Measurements from ENCODE around the gene BRPF1.
A peak's percentile ranks its signal among the peaks of the same experiment; 100 is the strongest.

Gene BRPF1, protein sequence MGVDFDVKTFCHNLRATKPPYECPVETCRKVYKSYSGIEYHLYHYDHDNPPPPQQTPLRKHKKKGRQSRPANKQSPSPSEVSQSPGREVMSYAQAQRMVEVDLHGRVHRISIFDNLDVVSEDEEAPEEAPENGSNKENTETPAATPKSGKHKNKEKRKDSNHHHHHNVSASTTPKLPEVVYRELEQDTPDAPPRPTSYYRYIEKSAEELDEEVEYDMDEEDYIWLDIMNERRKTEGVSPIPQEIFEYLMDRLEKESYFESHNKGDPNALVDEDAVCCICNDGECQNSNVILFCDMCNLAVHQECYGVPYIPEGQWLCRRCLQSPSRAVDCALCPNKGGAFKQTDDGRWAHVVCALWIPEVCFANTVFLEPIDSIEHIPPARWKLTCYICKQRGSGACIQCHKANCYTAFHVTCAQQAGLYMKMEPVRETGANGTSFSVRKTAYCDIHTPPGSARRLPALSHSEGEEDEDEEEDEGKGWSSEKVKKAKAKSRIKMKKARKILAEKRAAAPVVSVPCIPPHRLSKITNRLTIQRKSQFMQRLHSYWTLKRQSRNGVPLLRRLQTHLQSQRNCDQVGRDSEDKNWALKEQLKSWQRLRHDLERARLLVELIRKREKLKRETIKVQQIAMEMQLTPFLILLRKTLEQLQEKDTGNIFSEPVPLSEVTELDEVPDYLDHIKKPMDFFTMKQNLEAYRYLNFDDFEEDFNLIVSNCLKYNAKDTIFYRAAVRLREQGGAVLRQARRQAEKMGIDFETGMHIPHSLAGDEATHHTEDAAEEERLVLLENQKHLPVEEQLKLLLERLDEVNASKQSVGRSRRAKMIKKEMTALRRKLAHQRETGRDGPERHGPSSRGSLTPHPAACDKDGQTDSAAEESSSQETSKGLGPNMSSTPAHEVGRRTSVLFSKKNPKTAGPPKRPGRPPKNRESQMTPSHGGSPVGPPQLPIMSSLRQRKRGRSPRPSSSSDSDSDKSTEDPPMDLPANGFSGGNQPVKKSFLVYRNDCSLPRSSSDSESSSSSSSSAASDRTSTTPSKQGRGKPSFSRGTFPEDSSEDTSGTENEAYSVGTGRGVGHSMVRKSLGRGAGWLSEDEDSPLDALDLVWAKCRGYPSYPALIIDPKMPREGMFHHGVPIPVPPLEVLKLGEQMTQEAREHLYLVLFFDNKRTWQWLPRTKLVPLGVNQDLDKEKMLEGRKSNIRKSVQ (N-terminal part only)

DNA sequence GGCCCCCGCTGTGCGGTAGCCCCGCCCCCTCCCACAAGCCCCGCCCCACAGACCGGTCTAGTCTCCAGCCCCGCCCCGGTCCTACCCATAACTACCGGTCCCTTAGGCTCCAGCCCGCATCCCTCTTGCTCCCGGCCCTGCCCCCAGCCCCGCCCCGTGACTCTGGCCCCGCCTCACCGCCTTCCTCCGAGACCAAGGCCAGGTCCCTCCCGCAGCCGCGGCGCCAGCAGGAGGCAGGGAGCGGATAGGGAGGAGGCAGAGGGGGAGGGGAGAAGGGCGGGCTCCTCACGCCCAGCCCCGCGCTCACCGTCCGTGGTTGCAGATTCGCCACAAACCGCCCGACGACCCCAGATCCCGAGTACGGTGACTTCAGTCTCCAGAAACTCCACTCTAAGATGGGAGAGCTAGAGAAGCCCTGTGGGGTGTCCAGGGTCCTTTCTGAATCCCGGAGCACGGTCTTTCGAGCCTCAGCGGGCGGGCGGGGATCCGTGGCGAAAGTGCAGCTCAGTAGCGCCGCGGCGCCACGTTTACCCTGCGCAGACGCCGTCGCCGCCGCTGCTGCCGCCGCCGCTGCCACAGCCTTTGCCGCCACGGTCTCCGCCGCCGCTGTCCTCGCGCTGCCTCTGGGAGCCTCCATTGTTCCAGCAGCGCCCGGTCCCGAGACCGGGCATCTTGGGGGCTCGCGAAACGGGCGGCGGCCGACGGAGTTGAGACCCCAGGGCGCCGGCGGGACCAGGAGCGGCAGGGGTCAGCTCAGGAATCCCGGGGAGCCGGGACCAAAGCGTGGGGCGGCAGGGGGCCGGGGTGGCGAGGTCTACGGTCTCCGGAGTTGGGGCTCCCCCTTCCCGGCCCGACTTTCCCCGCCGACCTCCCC, at the start of gene BRPF1:
Gene BRPF1 (plus strand): TSS at position 530 of the 874 bp plus-strand sequence. CDS start 2,406 bp downstream, outside the sequence.
- TF ChIP-seq, protein P1, sequence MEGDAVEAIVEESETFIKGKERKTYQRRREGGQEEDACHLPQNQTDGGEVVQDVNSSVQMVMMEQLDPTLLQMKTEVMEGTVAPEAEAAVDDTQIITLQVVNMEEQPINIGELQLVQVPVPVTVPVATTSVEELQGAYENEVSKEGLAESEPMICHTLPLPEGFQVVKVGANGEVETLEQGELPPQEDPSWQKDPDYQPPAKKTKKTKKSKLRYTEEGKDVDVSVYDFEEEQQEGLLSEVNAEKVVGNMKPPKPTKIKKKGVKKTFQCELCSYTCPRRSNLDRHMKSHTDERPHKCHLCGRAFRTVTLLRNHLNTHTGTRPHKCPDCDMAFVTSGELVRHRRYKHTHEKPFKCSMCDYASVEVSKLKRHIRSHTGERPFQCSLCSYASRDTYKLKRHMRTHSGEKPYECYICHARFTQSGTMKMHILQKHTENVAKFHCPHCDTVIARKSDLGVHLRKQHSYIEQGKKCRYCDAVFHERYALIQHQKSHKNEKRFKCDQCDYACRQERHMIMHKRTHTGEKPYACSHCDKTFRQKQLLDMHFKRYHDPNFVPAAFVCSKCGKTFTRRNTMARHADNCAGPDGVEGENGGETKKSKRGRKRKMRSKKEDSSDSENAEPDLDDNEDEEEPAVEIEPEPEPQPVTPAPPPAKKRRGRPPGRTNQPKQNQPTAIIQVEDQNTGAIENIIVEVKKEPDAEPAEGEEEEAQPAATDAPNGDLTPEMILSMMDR (IDR thresholded peaks at IDR 0.05; ENCODE audit: low read depth, low read length) = no peak
- DNase-seq = peak; percentile 99
- peak within 1 kb of the TSS; percentile 99 for H3K27ac ChIP-seq

DNA sequence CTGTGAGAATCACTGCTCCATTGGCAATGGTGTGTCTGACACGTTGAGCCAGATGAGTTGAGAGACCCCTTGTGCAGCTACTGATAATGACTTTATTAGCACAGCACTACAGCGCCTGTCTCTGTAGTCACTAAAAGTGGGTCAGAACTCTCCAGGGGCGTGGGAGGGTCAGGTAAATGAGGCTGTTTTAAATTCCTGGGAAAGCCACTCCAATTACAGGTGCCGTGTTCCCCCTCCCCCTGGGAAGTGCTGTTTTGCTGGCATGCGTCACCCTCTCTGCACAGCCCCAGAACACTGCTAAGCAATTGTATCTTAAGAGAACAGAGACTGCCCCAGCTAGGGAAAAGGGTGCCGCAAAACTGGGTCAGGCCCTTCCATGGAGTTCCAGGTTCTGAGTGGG, 49.4 kb upstream of the BRPF1 start:
- Histone ChIP-seq H3K27ac (no peak overlapping the region), H3K27me3 (ENCODE audit: insufficient read depth, low read depth, severe bottlenecking) (no peaks in the 10 kb centered on the region), H3K4me3 (ENCODE audit: low read depth, low read length) (no peak overlapping the region), H3K9me3 (ENCODE audit: severe bottlenecking) (no peaks in the 10 kb centered on the region), H3K36me3 (peaks cover 59% of the 10 kb centered on the region)
- TF ChIP-seq, protein P1 (IDR thresholded peaks at IDR 0.05; ENCODE audit: low read depth, low read length) = no peak
- DNase-seq = no peak

More for the DNA sequence above, at the start of gene BRPF1:
- H3K4me3 ChIP-seq (ENCODE audit: low read depth, low read length) = peak within 1 kb of the TSS; percentile 75
- no peaks in the 10 kb centered on the region for H3K9me3 ChIP-seq (ENCODE audit: severe bottlenecking)
- H3K36me3 ChIP-seq = peaks cover 44% of the 10 kb centered on the region
- H3K27me3 ChIP-seq (ENCODE audit: insufficient read depth, low read depth, severe bottlenecking) = no peaks in the 10 kb centered on the region

DNA sequence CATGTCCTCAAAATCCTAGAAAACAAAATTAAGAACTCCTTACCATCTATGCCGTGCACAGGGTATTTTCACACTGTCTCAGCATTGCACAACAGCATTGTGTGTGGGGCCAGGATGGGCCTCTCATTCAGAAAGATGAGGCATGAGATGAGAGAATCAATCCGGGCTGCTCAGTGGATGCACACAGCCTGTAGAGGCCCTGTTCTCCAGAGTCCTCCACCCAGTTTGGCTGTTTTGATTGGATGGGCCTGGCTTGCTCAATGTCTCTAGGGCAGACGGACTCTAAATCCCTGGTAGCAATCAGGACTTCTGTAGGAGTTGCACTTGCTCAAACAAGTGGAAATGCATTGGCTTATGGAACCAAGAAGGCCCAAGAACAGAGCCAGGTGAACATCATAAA, 48.1 kb upstream of the BRPF1 start:
- Histone ChIP-seq H3K27me3 (ENCODE audit: insufficient read depth, low read depth, severe bottlenecking) (no peaks in the 10 kb centered on the region), H3K27ac (no peak overlapping the region), H3K36me3 (peaks cover 50% of the 10 kb centered on the region), H3K9me3 (ENCODE audit: severe bottlenecking) (no peaks in the 10 kb centered on the region), H3K4me3 (ENCODE audit: low read depth, low read length) (no peak overlapping the region)
- TF ChIP-seq, protein P1 (IDR thresholded peaks at IDR 0.05; ENCODE audit: low read depth, low read length) = no peak
- no peak for DNase-seq

DNA sequence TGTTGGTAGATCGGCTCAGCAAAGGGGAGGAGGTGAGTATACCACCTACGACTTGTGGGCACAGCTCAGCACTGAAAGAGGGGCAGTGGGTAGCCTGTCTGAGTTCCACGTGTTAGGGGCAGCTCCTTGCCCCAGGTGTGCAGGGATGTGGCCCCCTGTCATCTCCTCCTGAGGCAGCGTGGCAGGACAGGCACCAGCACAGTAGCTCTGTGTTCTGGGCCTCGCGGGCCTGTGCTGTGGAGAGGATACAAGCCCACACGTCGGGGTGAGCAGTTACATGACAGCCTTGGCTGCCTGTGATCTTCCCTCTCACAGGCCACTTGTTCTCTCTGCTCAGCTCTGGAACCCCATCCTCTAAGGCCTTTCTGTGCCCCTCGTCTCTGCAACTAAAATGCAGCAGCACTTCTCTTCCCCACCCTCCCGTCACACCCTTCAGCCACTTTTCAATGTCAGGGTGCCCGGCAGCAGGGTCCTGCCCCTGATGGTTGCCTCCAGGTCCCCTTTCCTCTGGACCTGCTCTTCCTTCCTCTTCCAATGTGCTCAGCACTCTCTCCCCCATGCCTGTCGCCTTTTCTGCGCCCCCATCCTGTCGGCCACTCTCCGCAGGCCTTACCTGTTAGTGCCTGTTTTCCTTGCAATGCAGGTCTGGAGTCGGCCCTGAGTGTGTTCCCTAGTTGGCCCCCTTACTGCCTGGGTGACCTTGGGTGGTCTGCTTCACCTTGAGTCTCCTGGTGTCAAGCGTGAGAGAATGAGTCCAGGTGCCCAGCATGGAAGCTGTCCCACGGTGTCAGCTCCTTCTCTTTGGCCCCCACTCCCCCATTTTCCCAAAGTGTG, 46.1 kb upstream of the BRPF1 start:
- Histone ChIP-seq H3K9me3 (ENCODE audit: severe bottlenecking) (no peaks in the 10 kb centered on the region), H3K36me3 (peaks cover 50% of the 10 kb centered on the region), H3K27ac (no peak overlapping the region), H3K27me3 (ENCODE audit: insufficient read depth, low read depth, severe bottlenecking) (no peaks in the 10 kb centered on the region), H3K4me3 (ENCODE audit: low read depth, low read length) (no peak overlapping the region)
- no peak for DNase-seq
- TF ChIP-seq, protein P1 (IDR thresholded peaks at IDR 0.05; ENCODE audit: low read depth, low read length) = no peak

Data from WERI-Rb-1 (cell line).